ENCODE measurements around the gene CHD6. TPM values are rescaled to one million over a fixed set of nuclear protein-coding genes. Genes with fewer than 3 reads are reported as not detected.

CHD6 gene
- total RNA-seq, 4 donors from 2014 or later = 21.5 to 130 (median 33.6) TPM

- TF ChIP-seq CTCF (IDR thresholded peaks at IDR 0.05) = no peak
- TF ChIP-seq POLR2A (IDR thresholded peaks at IDR 0.05) = no peak
- Histone ChIP-seq H3K4me3 (no peak overlapping the region), H3K9me3 (no peaks in the 10 kb centered on the region), H3K27ac (no peak overlapping the region), H3K36me3 (no peaks in the 10 kb centered on the region), H3K4me1 (no peaks in the 10 kb centered on the region), H3K27me3 (no peaks in the 10 kb centered on the region)
- no peak for DNase-seq
These were observed 36.7 kb upstream of the CHD6 start for GRCh38 chr20:41654884-41655283.

- H3K27me3 ChIP-seq = no peaks in the 10 kb centered on the region
- no peaks in the 10 kb centered on the region for H3K4me1 ChIP-seq
- no peak for DNase-seq
- no peak for TF ChIP-seq POLR2A (IDR thresholded peaks at IDR 0.05)
- no peak for TF ChIP-seq CTCF (IDR thresholded peaks at IDR 0.05)
- no peak overlapping the region for H3K4me3 ChIP-seq
- no peaks in the 10 kb centered on the region for H3K36me3 ChIP-seq
- no peaks in the 10 kb centered on the region for H3K9me3 ChIP-seq
- no peak overlapping the region for H3K27ac ChIP-seq
These were observed 36.1 kb upstream of the CHD6 start for GRCh38 chr20:41654292-41654691.

- no peak overlapping the region for H3K27ac ChIP-seq
- H3K4me1 ChIP-seq = no peaks in the 10 kb centered on the region
- no peaks in the 10 kb centered on the region for H3K9me3 ChIP-seq
- TF ChIP-seq CTCF (IDR thresholded peaks at IDR 0.05) (no peak), POLR2A (IDR thresholded peaks at IDR 0.05) (no peak)
- H3K4me3 ChIP-seq = no peak overlapping the region
- no peaks in the 10 kb centered on the region for H3K27me3 ChIP-seq
- no peak for DNase-seq
- no peaks in the 10 kb centered on the region for H3K36me3 ChIP-seq
These were observed 32.2 kb upstream of the CHD6 start for GRCh38 chr20:41650231-41650948.

- TF ChIP-seq POLR2A (IDR thresholded peaks at IDR 0.05) = no peak
- TF ChIP-seq CTCF (IDR thresholded peaks at IDR 0.05) = no peak
- Histone ChIP-seq H3K27ac (peak overlapping the region in 1 of 4 donors; percentile 38), H3K36me3 (no peaks in the 10 kb centered on the region), H3K27me3 (no peaks in the 10 kb centered on the region), H3K9me3 (no peaks in the 10 kb centered on the region), H3K4me3 (no peak overlapping the region), H3K4me1 (no peaks in the 10 kb centered on the region)
- no peak for DNase-seq
These were observed 31.3 kb upstream of the CHD6 start for GRCh38 chr20:41649489-41649888.

- Histone ChIP-seq H3K27me3 (no peaks in the 10 kb centered on the region), H3K36me3 (no peaks in the 10 kb centered on the region)
- no peak for TF ChIP-seq POLR2A (IDR thresholded peaks at IDR 0.05)
- no peak for TF ChIP-seq CTCF (IDR thresholded peaks at IDR 0.05)
These were observed 27.2 kb upstream of the CHD6 start for GRCh38 chr20:41645372-41645771.

More at GRCh38 chr20:41645372-41645771, 27.2 kb upstream of the CHD6 start:
- no peaks in the 10 kb centered on the region for H3K9me3 ChIP-seq
- no peak overlapping the region for H3K4me3 ChIP-seq
- DNase-seq = no peak
- no peak overlapping the region for H3K27ac ChIP-seq
- H3K4me1 ChIP-seq = no peaks in the 10 kb centered on the region
